ENCODE data around the gene SLC6A20. TPM values are rescaled to one million over a fixed set of nuclear protein-coding genes. Genes with fewer than 3 reads are reported as not detected.

The SLC6A20 gene
- total RNA-seq, 1 experiment from 2014 or later: not detected

DNA sequence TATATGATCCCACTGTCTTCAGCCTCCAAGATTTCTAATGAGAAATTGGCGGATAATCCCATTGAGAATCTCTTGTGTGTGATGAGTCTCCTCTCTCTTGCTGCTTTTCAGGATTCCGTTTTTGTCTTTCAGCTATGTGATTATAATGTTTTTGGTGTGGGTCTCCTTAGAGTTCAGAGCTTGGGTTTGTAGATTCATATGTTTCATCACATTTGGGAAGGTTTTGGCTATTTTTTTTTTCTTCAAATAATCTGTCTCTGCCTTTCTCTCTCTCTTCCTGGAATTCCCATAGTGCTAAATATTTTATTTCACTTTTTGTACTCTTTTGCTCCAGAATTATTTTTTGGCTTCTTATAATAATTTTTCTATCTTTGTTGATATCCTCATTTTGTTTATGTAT is 66.7 kb downstream of the SLC6A20 start:
- no peaks in the 10 kb centered on the region for H3K9me2 ChIP-seq (replicated peaks; ENCODE audit: insufficient read depth, low read length)
- H3K27me3 ChIP-seq (ENCODE audit: low read length): no peaks in the 10 kb centered on the region
- peaks cover 59% of the 10 kb centered on the region for H3K79me2 ChIP-seq (ENCODE audit: low read length)
- H3K27ac ChIP-seq (ENCODE audit: low read length): no peak overlapping the region
- peaks cover 10% of the 10 kb centered on the region for H3K4me1 ChIP-seq (ENCODE audit: low read length)
- no peaks in the 10 kb centered on the region for H4K20me1 ChIP-seq (ENCODE audit: insufficient read depth, low read depth, low read length)
- DNase-seq: no peak
- no peak overlapping the region for H3K9ac ChIP-seq (ENCODE audit: low read length)
- no peak overlapping the region for H2AFZ ChIP-seq (ENCODE audit: low read length)
- H3K4me3 ChIP-seq (ENCODE audit: low read length): no peak overlapping the region
- peaks cover 70% of the 10 kb centered on the region for H3K36me3 ChIP-seq (ENCODE audit: insufficient read depth, low read length)
- H3K9me3 ChIP-seq (ENCODE audit: low read length): no peaks in the 10 kb centered on the region
- H3K4me2 ChIP-seq (ENCODE audit: low read depth, low read length, poor library complexity, severe bottlenecking): no peak overlapping the region

DNA sequence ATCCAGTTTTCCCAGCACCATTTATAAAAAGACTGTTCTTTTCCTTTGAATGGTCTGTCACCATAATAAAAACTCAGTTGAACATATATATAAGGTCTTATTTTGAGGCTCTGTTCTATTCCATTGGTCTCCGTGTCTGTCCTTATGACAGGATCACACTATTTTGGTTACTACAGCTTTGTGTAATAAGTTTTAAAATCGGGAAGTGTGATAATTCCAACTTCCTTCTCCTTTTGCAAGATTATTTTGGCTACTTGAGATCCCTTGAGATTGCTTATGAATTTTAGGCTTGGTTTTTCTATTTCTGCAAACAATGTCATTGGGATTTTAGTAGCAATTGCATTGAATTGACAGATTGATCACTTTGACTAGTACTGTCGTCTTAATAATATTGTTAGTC is 71.4 kb downstream of the SLC6A20 start:
- H3K9me3 ChIP-seq (ENCODE audit: low read length): no peaks in the 10 kb centered on the region
- no peak overlapping the region for H3K9ac ChIP-seq (ENCODE audit: low read length)
- no peaks in the 10 kb centered on the region for H3K9me2 ChIP-seq (replicated peaks; ENCODE audit: insufficient read depth, low read length)
- no peaks in the 10 kb centered on the region for H3K27me3 ChIP-seq (ENCODE audit: low read length)
- H4K20me1 ChIP-seq (ENCODE audit: insufficient read depth, low read depth, low read length): no peaks in the 10 kb centered on the region
- H3K36me3 ChIP-seq (ENCODE audit: insufficient read depth, low read length): peaks cover 72% of the 10 kb centered on the region
- DNase-seq: no peak
- no peak overlapping the region for H3K4me2 ChIP-seq (ENCODE audit: low read depth, low read length, poor library complexity, severe bottlenecking)
- H3K4me1 ChIP-seq (ENCODE audit: low read length): no peaks in the 10 kb centered on the region
- H2AFZ ChIP-seq (ENCODE audit: low read length): no peak overlapping the region
- peaks cover 58% of the 10 kb centered on the region for H3K79me2 ChIP-seq (ENCODE audit: low read length)
- no peak overlapping the region for H3K27ac ChIP-seq (ENCODE audit: low read length)
- H3K4me3 ChIP-seq (ENCODE audit: low read length): no peak overlapping the region

DNA sequence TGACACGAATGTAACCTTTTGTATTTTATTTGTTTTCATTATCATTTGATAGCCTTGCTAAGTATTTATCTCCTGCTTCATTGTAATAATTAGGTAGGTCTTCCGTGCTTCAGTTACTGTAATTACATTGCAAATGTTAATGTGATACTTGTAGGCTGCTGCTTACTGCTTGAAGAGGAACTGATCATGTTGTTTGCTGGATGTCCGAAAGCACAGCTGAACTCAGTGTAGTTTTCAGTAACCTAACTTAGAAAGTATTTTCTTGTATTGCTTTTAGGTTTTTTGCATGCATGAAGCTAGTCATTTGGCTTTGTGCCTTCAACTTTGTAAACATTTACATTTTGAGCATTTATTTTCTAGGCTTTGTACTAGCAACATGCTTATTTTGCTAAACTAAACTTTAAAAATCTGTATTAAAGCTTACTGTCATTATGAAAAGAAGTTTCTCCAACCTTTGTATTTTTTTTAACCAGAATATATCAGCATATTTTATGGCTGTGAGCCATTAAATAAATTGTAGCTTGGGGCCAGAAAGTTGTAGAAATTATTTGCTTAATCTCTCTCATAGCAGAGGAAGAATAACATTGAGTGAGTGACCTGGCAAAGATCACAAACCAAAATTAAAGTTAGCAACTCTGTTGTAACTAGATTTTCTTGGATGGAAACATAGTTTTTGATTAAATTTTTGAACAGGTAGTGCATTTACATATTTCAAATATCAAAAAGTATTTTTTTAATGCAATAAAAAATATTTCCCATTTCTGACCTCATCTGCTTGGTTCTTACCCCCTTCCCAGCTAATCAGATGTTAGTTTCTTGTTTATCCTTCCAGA is 76.5 kb downstream of the SLC6A20 start:
- H3K79me2 ChIP-seq (ENCODE audit: low read length): peaks cover 31% of the 10 kb centered on the region
- H4K20me1 ChIP-seq (ENCODE audit: insufficient read depth, low read depth, low read length): no peaks in the 10 kb centered on the region
- no peak overlapping the region for H2AFZ ChIP-seq (ENCODE audit: low read length)
- H3K4me2 ChIP-seq (ENCODE audit: low read depth, low read length, poor library complexity, severe bottlenecking): no peak overlapping the region
- no peaks in the 10 kb centered on the region for H3K9me2 ChIP-seq (replicated peaks; ENCODE audit: insufficient read depth, low read length)
- H3K4me1 ChIP-seq (ENCODE audit: low read length): no peaks in the 10 kb centered on the region
- H3K9ac ChIP-seq (ENCODE audit: low read length): no peak overlapping the region
- no peak overlapping the region for H3K27ac ChIP-seq (ENCODE audit: low read length)
- peaks cover 59% of the 10 kb centered on the region for H3K36me3 ChIP-seq (ENCODE audit: insufficient read depth, low read length)
- no peaks in the 10 kb centered on the region for H3K27me3 ChIP-seq (ENCODE audit: low read length)
- no peak overlapping the region for H3K4me3 ChIP-seq (ENCODE audit: low read length)
- no peak for DNase-seq
- no peaks in the 10 kb centered on the region for H3K9me3 ChIP-seq (ENCODE audit: low read length)

DNA sequence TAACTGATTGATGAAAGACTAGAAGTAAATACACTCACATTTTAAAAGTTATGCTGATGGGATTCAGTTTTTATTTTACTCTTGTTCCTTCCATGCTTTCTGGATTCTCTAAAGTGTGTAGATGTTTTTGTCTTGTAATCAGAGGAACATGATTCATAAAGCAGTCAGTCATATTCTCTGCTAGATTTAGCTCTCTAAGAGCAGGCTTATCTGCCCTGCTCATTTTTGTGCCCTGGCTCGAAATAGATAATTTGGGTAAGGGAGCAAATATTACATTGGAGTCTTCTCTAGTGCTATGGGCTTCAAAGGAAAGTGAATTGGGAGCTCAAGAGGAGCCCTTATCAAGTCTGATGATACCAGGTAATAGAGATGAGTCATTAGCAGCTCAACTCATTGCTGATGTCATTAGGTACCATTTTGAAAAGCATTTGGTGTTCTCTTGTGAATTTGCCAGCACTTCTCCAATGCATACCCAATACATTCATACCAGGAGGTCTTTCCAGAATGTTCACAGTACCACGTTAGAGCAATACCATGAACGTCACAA is 79.5 kb downstream of the SLC6A20 start:
- no peaks in the 10 kb centered on the region for H4K20me1 ChIP-seq (ENCODE audit: insufficient read depth, low read depth, low read length)
- no peak overlapping the region for H3K9ac ChIP-seq (ENCODE audit: low read length)
- no peaks in the 10 kb centered on the region for H3K4me1 ChIP-seq (ENCODE audit: low read length)
- no peaks in the 10 kb centered on the region for H3K27me3 ChIP-seq (ENCODE audit: low read length)
- peaks cover 21% of the 10 kb centered on the region for H3K79me2 ChIP-seq (ENCODE audit: low read length)
- H3K9me2 ChIP-seq (replicated peaks; ENCODE audit: insufficient read depth, low read length): no peaks in the 10 kb centered on the region
- no peaks in the 10 kb centered on the region for H3K9me3 ChIP-seq (ENCODE audit: low read length)
- no peak overlapping the region for H3K27ac ChIP-seq (ENCODE audit: low read length)
- no peak for DNase-seq
- no peak overlapping the region for H3K4me3 ChIP-seq (ENCODE audit: low read length)
- H3K36me3 ChIP-seq (ENCODE audit: insufficient read depth, low read length): peaks cover 57% of the 10 kb centered on the region; the same call in 1 of the 2 replicates
- H3K4me2 ChIP-seq (ENCODE audit: low read depth, low read length, poor library complexity, severe bottlenecking): no peak overlapping the region
- no peak overlapping the region for H2AFZ ChIP-seq (ENCODE audit: low read length)

DNA sequence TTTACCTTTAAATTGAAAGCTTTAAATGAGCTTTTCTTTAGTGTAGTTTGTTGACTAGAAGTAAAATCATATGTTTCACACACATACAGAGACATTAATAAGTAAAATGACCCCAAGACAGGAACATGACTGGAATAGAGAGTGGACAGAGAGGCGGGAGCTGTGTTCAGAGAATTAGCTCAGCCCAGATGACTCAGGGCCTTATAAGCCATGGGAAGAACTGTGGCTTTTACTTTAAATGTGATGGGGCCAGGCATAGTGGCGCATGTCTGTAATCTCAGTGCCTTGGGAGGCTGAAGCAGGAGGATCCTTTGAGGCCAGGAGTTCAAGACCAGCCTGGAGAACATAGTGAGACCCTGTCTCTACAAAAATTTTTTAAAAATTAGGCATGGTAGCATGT is 80.4 kb downstream of the SLC6A20 start:
- no peak for DNase-seq
- H3K4me1 ChIP-seq (ENCODE audit: low read length): no peaks in the 10 kb centered on the region
- no peak overlapping the region for H3K9ac ChIP-seq (ENCODE audit: low read length)
- H4K20me1 ChIP-seq (ENCODE audit: insufficient read depth, low read depth, low read length): no peaks in the 10 kb centered on the region
- H3K4me2 ChIP-seq (ENCODE audit: low read depth, low read length, poor library complexity, severe bottlenecking): no peak overlapping the region
- no peaks in the 10 kb centered on the region for H3K27me3 ChIP-seq (ENCODE audit: low read length)
- no peak overlapping the region for H3K4me3 ChIP-seq (ENCODE audit: low read length)
- no peaks in the 10 kb centered on the region for H3K9me2 ChIP-seq (replicated peaks; ENCODE audit: insufficient read depth, low read length)
- H3K79me2 ChIP-seq (ENCODE audit: low read length): peaks cover 26% of the 10 kb centered on the region
- no peak overlapping the region for H2AFZ ChIP-seq (ENCODE audit: low read length)
- H3K36me3 ChIP-seq (ENCODE audit: insufficient read depth, low read length): peaks cover 57% of the 10 kb centered on the region; the same call in 1 of the 2 replicates
- H3K9me3 ChIP-seq (ENCODE audit: low read length): no peaks in the 10 kb centered on the region
- H3K27ac ChIP-seq (ENCODE audit: low read length): no peak overlapping the region

DNA sequence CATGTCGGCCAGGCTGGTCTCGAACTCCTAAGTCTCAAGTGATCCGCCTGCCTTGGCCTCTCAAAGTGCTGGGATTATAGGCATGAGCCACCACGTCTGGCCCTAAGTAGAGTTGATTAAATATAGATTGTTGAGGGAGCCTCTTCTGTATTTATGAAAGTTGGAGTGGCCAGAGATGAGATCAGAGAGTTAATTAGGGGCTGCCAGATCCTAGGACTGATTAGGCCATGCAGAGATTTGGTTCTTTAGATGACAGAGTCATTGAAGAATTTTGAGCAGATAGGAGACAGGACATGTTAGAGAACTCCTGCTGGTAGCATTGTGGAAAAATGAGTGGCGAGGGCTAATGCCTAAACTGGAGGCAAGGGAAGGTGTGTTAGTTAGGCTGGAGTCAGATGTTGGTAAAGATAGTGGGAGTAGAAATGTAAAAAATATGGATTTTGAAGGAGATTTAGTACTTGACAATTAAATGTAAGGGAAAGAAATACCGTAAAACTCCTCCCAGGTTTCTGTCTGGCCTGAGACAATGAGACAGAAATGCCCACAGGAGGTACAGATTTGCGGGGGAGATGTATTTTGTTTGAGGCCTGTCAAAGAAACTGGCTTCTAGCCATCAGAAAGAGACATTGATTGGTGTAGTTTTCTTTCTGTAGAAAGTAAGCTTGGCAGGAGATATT is 83.8 kb downstream of the SLC6A20 start:
- H3K9me3 ChIP-seq (ENCODE audit: low read length): no peaks in the 10 kb centered on the region
- no peaks in the 10 kb centered on the region for H4K20me1 ChIP-seq (ENCODE audit: insufficient read depth, low read depth, low read length)
- H3K36me3 ChIP-seq (ENCODE audit: insufficient read depth, low read length): peaks cover 60% of the 10 kb centered on the region; the same call in 1 of the 2 replicates
- no peaks in the 10 kb centered on the region for H3K4me1 ChIP-seq (ENCODE audit: low read length)
- H3K27me3 ChIP-seq (ENCODE audit: low read length): no peaks in the 10 kb centered on the region
- no peak overlapping the region for H3K4me3 ChIP-seq (ENCODE audit: low read length)
- H3K79me2 ChIP-seq (ENCODE audit: low read length): peaks cover 36% of the 10 kb centered on the region
- H3K4me2 ChIP-seq (ENCODE audit: low read depth, low read length, poor library complexity, severe bottlenecking): no peak overlapping the region
- no peak overlapping the region for H3K27ac ChIP-seq (ENCODE audit: low read length)
- no peak overlapping the region for H2AFZ ChIP-seq (ENCODE audit: low read length)
- no peak overlapping the region for H3K9ac ChIP-seq (ENCODE audit: low read length)
- no peaks in the 10 kb centered on the region for H3K9me2 ChIP-seq (replicated peaks; ENCODE audit: insufficient read depth, low read length)
- no peak for DNase-seq

DNA sequence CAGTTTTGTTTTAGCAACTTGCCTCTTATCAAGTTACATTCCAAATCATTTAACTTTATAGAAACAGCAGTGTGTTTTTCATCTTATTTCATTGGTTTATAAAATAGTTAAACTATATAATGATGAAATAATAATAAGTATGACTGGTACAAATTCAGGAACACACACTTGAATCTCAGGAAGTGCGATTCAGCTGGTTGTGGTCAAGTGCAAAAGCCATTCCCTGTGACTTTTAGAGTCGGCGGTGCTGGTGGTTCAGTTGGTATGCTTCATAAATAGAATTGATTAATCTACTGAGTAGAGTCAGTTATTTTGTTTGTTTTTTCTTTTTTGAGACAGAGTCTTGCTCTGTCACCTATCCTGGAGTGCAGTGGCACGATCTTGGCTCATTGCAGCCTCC is 84.4 kb downstream of the SLC6A20 start:
- H3K27me3 ChIP-seq (ENCODE audit: low read length): no peaks in the 10 kb centered on the region
- H3K4me3 ChIP-seq (ENCODE audit: low read length): no peak overlapping the region
- no peak overlapping the region for H3K27ac ChIP-seq (ENCODE audit: low read length)
- H4K20me1 ChIP-seq (ENCODE audit: insufficient read depth, low read depth, low read length): no peaks in the 10 kb centered on the region
- H3K4me2 ChIP-seq (ENCODE audit: low read depth, low read length, poor library complexity, severe bottlenecking): no peak overlapping the region
- peaks cover 62% of the 10 kb centered on the region for H3K36me3 ChIP-seq (ENCODE audit: insufficient read depth, low read length)
- H3K9me2 ChIP-seq (replicated peaks; ENCODE audit: insufficient read depth, low read length): no peaks in the 10 kb centered on the region
- no peak overlapping the region for H3K9ac ChIP-seq (ENCODE audit: low read length)
- H3K9me3 ChIP-seq (ENCODE audit: low read length): no peaks in the 10 kb centered on the region
- peaks cover 37% of the 10 kb centered on the region for H3K79me2 ChIP-seq (ENCODE audit: low read length)
- no peak for DNase-seq
- H2AFZ ChIP-seq (ENCODE audit: low read length): no peak overlapping the region
- no peaks in the 10 kb centered on the region for H3K4me1 ChIP-seq (ENCODE audit: low read length)
